ENCODE results near the gene PANK3.
"Not testable (repeated sequence)": the region's sequence is repeated elsewhere in the genome, so short reads cannot be mapped to it uniquely, and the experiment has no call there.

PANK3 gene

DNA sequence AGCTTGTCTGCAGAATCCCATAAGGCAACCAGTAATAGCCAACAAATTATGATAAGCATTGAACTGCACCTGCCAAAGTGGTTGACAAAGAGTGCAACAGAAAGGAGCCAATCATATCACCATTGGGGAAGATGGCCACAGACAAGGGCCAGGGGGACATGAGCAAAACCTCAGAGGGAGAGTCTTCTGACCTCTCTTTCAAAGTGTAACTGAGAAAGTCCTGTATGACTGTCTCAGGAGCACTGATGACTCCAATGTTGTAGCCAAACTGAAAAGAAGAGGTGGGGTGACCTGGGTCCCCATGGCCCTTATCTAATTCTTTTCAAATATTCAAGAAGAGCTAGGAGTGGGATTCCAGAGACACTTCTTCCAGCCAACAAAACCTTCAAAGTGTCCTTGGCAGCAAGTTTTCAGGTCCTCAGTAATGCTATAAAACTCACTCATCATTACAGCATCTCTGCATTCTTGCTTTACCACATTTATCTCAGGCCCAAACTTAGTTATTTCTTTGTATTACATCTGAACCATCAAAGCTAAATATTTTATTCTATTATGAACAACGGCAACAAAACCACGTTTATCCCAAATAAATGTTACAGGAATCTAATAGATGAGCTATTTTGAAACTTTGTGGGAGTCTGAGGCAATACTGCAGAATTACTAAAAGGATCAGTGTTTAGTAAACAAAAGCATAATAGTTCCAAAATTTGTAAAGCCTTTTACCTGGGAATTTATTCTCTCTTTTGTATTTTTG, 25.6 kb downstream of the PANK3 start:
- no peak for DNase-seq (ENCODE audit: low read depth in 3 of 3, low spot score in 1 of 3)

- no peak for DNase-seq (ENCODE audit: low read depth in 3 of 3, low spot score in 1 of 3)
Measured at GRCh38 chr5:168552146-168552545, 27.0 kb downstream of the PANK3 start.

DNA sequence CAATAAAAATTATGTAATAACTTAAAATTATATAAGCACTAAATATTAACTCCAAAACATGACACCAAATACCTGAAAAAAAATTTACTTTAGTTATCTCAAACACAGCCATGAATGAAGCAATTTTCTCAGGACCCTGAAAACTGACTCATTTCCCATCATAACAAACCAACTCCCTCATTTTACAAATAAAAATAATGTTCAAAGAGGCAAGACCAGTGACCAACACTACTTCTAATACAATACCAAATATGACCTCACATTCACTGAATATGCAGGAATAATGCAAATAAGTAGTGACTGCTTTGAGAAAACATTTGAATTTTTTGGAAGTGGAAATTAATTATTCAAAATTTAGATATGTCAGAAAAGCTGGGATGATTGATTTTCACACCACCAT, 28.5 kb downstream of the PANK3 start:
- DNase-seq (ENCODE audit: low read depth in 3 of 3, low spot score in 1 of 3) = no peak

DNA sequence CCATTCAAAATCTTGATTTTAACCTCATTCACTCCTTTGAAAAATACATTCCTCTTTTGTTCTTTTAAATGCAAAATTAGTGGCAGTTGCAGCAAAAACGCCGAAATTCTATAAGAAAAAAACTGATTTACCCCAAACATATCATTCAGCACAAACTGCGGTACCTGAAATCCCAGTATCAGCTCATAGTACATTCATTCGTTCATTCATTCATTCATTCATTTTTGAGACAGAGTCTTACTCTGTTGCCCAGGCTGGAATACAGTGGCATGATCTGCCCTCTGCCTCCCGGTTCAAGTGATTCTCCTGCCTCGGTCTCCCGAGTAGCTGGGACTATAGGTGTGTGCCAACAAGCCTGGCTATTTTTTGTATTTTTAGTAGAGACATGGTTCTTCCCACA, 29.6 kb downstream of the PANK3 start:
- DNase-seq (ENCODE audit: low read depth in 3 of 3, low spot score in 1 of 3) = no peak

DNA sequence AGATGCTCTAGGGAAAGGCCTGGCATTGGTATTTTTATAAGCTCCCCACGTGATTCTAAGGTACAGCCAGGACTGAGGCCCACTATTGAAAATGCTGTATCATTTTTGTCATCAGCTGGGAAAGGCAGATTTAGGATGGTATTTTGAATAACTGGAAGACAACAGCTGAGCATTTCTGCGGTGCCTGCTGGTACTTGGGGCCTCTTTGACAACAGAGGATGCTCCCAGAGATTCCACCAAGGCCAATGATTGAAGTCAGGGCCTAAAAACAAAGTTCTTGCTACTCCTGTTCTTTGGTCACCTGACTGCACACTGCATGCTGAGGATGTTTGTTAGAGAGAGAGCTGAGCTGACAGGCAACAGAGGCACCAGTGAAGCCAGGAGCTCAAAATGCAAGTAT, 42.0 kb downstream of the PANK3 start:
- DNase-seq (ENCODE audit: low read depth in 3 of 3, low spot score in 1 of 3) = no peak

DNA sequence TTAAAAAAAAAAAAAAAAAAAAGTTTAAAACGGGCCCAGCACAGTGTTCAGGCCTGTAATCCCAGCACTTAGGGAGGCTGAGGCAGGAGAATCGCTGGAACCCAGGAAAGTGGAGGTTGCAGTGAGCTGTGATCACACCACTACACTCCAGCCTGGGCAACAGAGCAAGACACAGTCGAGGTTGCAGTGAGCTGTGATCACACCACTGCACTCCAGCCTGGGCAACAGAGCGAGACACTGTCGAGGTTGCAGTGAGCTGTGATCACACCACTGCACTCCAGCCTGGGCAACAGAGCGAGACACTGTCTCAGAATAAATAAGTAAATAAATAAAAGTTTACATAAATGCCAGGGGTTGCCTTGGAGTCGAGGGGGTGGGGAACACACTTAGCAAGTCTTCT, 44.8 kb downstream of the PANK3 start:
- DNase-seq (ENCODE audit: low read depth in 3 of 3, low spot score in 1 of 3) = not testable (repeated sequence)

- DNase-seq (ENCODE audit: low read depth in 3 of 3, low spot score in 1 of 3) = no peak
Measured at GRCh38 chr5:168531987-168532864, 46.9 kb downstream of the PANK3 start.

- DNase-seq (ENCODE audit: low read depth in 3 of 3, low spot score in 1 of 3) = no peak
Measured at GRCh38 chr5:168531191-168531590, 48.0 kb downstream of the PANK3 start.

GRCh38 chr5:168530621-168531150, 48.5 kb downstream of the PANK3 start:
- no peak for DNase-seq (ENCODE audit: low read depth in 3 of 3, low spot score in 1 of 3)

DNA sequence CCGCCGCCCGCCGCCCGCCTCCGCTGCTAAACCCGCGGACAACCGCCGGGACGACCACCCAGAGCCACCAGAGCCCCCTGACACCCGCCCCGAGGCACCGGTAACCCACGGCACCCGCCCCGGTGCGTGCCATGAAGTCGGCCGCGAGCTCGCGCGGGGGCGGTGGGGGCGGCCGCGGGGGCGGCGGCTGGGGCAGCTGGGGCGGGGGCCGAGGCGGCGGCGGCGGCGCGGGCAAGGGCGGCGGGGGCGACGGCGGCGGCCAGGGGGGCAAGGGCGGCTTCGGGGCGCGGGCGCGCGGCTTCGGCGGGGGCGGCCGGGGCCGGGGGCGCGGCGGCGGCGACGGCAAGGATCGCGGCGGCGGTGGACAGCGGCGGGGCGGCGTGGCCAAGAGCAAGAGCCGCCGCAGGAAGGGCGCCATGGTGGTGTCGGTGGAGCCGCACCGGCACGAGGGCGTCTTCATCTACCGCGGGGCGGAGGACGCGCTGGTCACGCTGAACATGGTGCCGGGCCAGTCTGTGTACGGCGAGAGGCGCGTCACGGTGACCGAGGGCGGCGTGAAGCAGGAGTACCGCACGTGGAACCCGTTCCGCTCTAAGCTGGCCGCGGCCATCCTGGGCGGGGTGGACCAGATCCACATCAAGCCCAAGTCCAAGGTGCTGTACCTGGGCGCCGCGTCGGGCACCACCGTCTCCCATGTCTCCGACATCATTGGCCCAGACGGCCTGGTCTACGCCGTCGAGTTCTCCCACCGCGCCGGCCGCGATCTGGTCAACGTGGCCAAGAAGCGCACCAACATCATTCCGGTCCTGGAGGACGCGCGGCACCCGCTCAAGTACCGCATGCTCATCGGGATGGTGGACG, 49.6 kb downstream of the PANK3 start:
- DNase-seq (ENCODE audit: low read depth in 3 of 3, low spot score in 1 of 3) = no peak

DNA sequence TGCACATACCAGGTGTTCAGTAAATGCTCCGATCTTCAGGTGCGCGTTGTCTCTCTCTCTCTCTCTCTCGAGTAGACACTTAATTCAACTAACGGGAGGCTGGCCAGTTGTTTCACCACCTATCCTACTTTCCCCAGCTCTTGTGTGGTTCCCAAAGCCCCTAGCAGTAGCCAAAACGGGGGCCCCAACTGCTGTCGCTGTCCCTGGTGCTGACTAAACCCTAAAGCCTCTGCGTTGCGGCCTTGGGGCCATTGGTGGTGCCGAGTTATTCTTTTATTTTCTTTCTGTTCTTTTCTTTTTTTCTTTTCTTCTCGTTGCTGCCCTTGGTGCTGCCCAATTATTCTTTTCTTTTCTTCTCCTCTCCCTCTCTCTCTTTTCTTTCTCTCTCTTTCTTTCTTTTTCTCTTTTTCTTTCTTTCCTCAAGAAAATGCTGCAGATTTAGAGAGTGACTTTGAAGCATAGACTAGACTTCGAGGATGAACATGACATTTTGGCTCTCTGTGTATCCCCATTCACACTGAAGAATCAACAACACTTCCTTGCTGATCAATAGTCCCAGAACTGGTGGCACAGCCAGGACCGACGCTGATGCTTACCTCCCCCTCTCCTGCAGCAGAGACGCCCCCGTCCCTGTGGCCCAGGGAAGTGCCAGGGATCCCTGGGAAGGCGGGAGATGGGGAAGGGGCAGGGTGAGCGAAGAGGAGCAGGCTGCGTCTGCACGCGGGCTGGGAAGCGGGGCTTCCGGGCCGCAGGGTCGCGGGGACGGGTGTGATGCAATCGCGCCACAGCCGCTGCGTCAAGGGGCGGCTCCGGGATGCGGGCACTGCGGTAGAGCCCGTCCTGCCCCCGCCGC, 50.4 kb downstream of the PANK3 start, which contains the start of gene FBLL1:
Gene FBLL1, plus strand, starts transcription at position 785 of the 853 bp plus-strand sequence. CDS start 200 bp downstream, outside the sequence.
- no peak for DNase-seq (ENCODE audit: low read depth in 3 of 3, low spot score in 1 of 3)

DNA sequence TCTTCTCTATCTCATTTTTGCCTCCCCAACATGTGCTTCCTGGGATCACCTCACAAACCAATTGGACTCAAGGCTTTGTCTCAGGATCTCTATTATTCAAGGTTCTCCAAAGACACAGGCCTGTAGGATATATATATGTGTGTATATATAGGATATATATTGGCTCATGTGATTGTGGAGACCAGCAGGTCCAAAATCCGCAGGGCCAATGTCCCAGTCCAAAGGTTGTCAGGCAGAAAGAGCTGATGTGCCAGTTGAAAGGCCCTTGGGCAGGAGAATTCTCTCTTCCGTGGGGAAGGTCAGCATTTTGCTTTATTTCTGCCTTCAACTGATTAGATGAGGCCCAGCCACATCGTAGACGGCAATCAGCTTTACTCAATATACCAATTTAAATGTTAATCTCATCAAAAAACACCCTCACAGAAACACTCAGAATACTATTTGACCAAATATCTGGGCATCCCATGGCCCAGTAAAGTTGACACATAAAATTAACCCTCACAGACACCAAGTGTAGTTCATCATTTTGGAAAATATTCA, 51.3 kb downstream of the PANK3 start:
- DNase-seq (ENCODE audit: low read depth in 3 of 3, low spot score in 1 of 3) = no peak

- no peak for DNase-seq (ENCODE audit: low read depth in 3 of 3, low spot score in 1 of 3)
Measured at GRCh38 chr5:168525856-168526255, 53.3 kb downstream of the PANK3 start.

DNA sequence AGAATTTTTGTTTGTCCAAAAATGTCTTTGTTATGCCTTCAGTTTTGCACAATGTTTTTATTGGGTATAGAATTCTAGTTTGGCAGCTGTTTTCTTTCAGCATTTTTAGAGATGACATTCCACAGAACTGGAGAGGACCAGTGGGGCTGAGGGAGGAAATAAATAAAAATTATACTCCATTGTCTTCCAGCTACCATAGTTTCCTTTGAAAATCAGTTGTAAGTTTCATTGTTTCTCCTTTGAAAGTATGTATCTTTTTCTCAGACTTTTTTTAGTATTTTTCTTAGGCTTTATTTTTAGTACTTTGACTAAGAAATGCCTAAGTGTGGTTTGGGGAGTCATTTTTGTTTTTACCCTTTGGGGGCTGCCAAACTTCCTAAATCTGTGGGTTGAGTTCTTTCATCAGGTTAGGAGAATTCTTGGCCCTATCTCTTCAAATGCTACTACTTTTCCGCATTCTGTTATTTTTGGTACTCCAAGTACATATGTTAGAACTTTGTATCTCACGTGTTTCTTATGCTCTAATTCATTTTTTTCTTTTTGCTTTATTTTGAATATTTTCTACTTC, 65.2 kb downstream of the PANK3 start:
- no peak for DNase-seq (ENCODE audit: low read depth in 3 of 3, low spot score in 1 of 3)

DNA sequence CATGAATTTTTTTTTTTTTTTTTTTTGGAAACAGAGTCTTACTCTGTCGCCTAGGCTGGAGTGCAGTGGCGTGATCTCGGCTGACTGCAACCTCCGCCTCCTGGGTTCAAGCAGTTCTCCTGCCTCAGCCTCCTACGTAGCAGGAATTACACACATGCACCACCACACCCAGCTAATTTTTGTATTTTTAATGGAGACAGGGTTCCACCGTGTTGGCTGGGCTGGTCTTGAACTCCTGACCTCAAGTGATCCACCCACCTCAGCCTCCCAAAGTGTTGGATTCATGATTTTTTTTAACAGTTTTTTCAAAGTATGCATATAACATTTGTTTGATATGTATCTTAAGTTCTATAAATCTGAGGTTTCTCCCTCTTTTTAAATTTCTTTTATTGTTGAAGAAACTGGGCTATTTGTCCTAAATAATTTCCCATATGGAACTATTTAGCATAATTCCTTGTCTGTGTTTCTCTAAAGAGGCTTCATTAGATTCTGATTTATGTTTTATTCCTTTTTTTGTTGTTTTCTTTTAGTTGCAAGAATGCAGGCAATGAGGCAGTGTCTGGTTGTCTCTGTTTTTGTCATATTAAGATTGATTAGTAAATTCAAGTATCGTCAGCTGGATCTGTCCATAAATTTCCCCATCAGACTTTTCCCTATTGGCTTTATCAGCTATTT, 76.5 kb downstream of the PANK3 start:
- no peak for DNase-seq (ENCODE audit: low read depth in 3 of 3, low spot score in 1 of 3)

Measured in stimulated activated CD4-positive, alpha-beta T cell treated with anti-CD3 and anti-CD28 coated beads, TNF-alpha, amount 100 ng/mL, for 1 hour (primary cell).